Measurements from ENCODE around the gene RIMS3. TPM values are rescaled to one million over a fixed set of nuclear protein-coding genes. Genes with fewer than 3 reads are reported as not detected.

The RIMS3 gene
- total RNA-seq, 1 donor from 2014 or later = 17.2 TPM

DNA sequence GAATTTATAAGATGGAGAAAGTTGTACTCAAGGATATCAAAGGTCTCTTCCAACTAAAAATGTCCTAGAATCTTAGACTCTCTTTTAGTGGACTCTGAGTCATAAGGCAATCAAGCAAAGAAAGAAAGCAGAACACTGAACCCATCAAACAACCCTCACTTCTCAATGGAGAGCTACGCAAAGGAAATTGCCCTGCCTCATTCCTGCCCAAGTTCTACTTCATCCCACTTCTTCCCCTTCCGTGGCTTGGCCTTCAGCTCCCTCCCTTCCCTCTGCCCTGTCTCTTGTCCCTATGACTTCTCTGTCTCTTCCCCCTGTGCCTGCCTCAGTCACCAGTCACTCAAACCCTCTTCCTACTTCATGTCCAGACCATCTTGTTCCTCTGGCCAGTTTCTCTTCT is 58.5 kb downstream of the RIMS3 start:
- Mint-ChIP-seq H3K27me3 (ENCODE audit: insufficient read depth, low read depth) (peaks cover 2% of the 10 kb centered on the region), H3K36me3 (no peaks in the 10 kb centered on the region), H3K4me3 (no peak overlapping the region), H3K9me3 (no peaks in the 10 kb centered on the region), H3K4me1 (no peaks in the 10 kb centered on the region), H3K27ac (no peak overlapping the region)
- Histone ChIP-seq H3K27me3 (no peaks in the 10 kb centered on the region), H2AFZ (replicated peaks) (no peak overlapping the region), H3K36me3 (no peaks in the 10 kb centered on the region), H3K9me3 (ENCODE audit: low read depth) (no peaks in the 10 kb centered on the region), H3K4me2 (no peak overlapping the region), H3F3A (ENCODE audit: low read depth) (no peaks in the 10 kb centered on the region), H3K27ac (no peak overlapping the region), H3K4me1 (no peaks in the 10 kb centered on the region), H3K4me3 (no peak overlapping the region), H3K9ac (no peak overlapping the region), H3K79me2 (ENCODE audit: low read depth) (no peaks in the 10 kb centered on the region), H4K20me1 (ENCODE audit: low read depth) (no peaks in the 10 kb centered on the region)
- TF ChIP-seq, protein P1, sequence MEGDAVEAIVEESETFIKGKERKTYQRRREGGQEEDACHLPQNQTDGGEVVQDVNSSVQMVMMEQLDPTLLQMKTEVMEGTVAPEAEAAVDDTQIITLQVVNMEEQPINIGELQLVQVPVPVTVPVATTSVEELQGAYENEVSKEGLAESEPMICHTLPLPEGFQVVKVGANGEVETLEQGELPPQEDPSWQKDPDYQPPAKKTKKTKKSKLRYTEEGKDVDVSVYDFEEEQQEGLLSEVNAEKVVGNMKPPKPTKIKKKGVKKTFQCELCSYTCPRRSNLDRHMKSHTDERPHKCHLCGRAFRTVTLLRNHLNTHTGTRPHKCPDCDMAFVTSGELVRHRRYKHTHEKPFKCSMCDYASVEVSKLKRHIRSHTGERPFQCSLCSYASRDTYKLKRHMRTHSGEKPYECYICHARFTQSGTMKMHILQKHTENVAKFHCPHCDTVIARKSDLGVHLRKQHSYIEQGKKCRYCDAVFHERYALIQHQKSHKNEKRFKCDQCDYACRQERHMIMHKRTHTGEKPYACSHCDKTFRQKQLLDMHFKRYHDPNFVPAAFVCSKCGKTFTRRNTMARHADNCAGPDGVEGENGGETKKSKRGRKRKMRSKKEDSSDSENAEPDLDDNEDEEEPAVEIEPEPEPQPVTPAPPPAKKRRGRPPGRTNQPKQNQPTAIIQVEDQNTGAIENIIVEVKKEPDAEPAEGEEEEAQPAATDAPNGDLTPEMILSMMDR (IDR thresholded peaks at IDR 0.05) = no peak
- TF ChIP-seq EZH2phosphoT487 (IDR thresholded peaks at IDR 0.05) = no peak
- no peak for TF ChIP-seq EZH2 (IDR thresholded peaks at IDR 0.05)
- DNase-seq (ENCODE audit: low spot score) = no peak

DNA sequence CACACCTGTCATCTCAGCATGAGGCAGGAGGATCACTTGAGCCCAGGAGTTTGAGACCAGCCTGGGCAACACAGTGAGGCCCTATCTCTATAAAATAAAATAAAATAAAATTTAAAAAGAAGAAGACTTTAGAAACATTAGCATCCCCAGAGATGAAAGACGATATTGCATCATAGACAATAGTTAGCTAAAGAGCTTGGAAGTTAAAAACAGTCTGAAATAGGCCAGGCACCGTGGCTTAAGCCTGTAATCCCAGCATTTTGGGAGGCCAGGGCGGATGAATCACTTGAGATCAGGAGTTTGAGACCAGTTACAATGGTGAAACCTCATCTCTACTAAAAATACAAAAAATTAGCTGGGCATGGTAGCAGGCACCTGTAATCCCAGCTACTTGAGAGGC is 59.3 kb downstream of the RIMS3 start:
- TF ChIP-seq EZH2 (IDR thresholded peaks at IDR 0.05) (no peak), EZH2phosphoT487 (IDR thresholded peaks at IDR 0.05) (no peak)
- TF ChIP-seq, protein P1 (IDR thresholded peaks at IDR 0.05) = no peak
- no peak overlapping the region for H3K4me3 ChIP-seq
- DNase-seq (ENCODE audit: low spot score) = no peak
- no peaks in the 10 kb centered on the region for H3K27me3 ChIP-seq
- no peaks in the 10 kb centered on the region for H4K20me1 ChIP-seq (ENCODE audit: low read depth)
- no peak overlapping the region for H2AFZ ChIP-seq (replicated peaks)
- no peak overlapping the region for H3K27ac ChIP-seq
- no peaks in the 10 kb centered on the region for H3K79me2 ChIP-seq (ENCODE audit: low read depth)
- Mint-ChIP-seq H3K4me1 (no peaks in the 10 kb centered on the region), H3K9me3 (no peaks in the 10 kb centered on the region), H3K36me3 (no peaks in the 10 kb centered on the region), H3K27me3 (ENCODE audit: insufficient read depth, low read depth) (peaks cover 6% of the 10 kb centered on the region), H3K27ac (no peak overlapping the region), H3K4me3 (no peak overlapping the region)
- H3K9me3 ChIP-seq (ENCODE audit: low read depth) = no peaks in the 10 kb centered on the region
- H3K9ac ChIP-seq = no peak overlapping the region
- no peak overlapping the region for H3K4me2 ChIP-seq
- no peaks in the 10 kb centered on the region for H3K36me3 ChIP-seq
- no peaks in the 10 kb centered on the region for H3K4me1 ChIP-seq
- H3F3A ChIP-seq (ENCODE audit: low read depth) = no peaks in the 10 kb centered on the region

DNA sequence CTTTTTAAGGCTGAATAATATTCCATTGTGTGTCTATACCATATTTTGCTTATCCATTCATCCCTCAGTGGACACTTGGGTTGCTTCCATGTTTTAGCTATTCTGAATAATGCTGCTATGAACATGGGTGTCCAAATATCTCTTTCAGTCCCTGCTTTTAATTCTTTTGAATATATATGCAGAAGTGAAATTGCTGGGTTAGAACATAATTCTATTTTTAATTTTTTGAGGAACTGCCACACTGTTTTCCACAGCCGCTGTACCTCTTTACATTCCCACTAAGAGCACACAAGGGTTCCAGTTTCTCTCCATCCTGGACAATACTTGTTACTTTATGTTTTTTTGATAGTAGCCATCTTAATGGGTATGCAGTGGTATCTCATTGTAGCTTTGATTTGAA is 65.6 kb downstream of the RIMS3 start:
- H3K27ac Mint-ChIP-seq = no peak overlapping the region
- H3K4me3 Mint-ChIP-seq = no peak overlapping the region
- Histone ChIP-seq H3K36me3 (no peaks in the 10 kb centered on the region), H4K20me1 (ENCODE audit: low read depth) (no peaks in the 10 kb centered on the region), H3F3A (ENCODE audit: low read depth) (no peaks in the 10 kb centered on the region), H3K4me2 (no peak overlapping the region), H3K27ac (no peak overlapping the region), H3K79me2 (ENCODE audit: low read depth) (no peaks in the 10 kb centered on the region), H3K4me1 (no peaks in the 10 kb centered on the region), H3K9ac (no peak overlapping the region), H3K27me3 (no peaks in the 10 kb centered on the region), H3K9me3 (ENCODE audit: low read depth) (no peaks in the 10 kb centered on the region), H3K4me3 (no peak overlapping the region), H2AFZ (replicated peaks) (no peak overlapping the region)
- no peak for TF ChIP-seq EZH2phosphoT487 (IDR thresholded peaks at IDR 0.05)
- no peak for TF ChIP-seq EZH2 (IDR thresholded peaks at IDR 0.05)
- TF ChIP-seq, protein P1 (IDR thresholded peaks at IDR 0.05) = no peak
- H3K9me3 Mint-ChIP-seq = peaks cover 5% of the 10 kb centered on the region
- DNase-seq (ENCODE audit: low spot score) = no peak
- no peaks in the 10 kb centered on the region for H3K4me1 Mint-ChIP-seq
- H3K27me3 Mint-ChIP-seq (ENCODE audit: insufficient read depth, low read depth) = peaks cover 4% of the 10 kb centered on the region
- H3K36me3 Mint-ChIP-seq = no peaks in the 10 kb centered on the region
